T-helper 2 cell treated with Interferon-gamma antibody and Interleukin-4, amounts not matched to agents 100 ng/mL and 5 ng/mL, for 36 hours (primary cell): ENCODE results near the gene C15orf39. TPM values are rescaled to one million over a fixed set of nuclear protein-coding genes. Genes with fewer than 3 reads are reported as not detected.

Experiments used
- intact Hi-C: fragments of 100-400 bp; cut with micrococcal nuclease; formaldehyde crosslinking; loops from one replicate; pipeline ENCODE4 v1.15.1; 2023
- total RNA-seq: library from RNA; stranded (reverse); gene quantifications from 2 replicates; pipeline ENCODE4 v1.2.3, GENCODE V29; 2022

Gene C15orf39
- total RNA-seq, 1 donor from 2014 or later = 117 TPM

- intact Hi-C loops = no loop called here
Measured at GRCh38 chr15:75195766-75196241, 5.9 kb upstream of the C15orf39 start.

- intact Hi-C loops = no loop called here
Measured at GRCh38 chr15:75197062-75197630, 4.5 kb upstream of the C15orf39 start.

GRCh38 chr15:75198560-75199356 lies 2.9 kb upstream of the C15orf39 start:
- intact Hi-C loops = no loop called here

GRCh38 chr15:75199357-75199940 lies 2.2 kb upstream of the C15orf39 start:
- intact Hi-C loops = no loop called here

GRCh38 chr15:75200391-75200764 lies 1.3 kb upstream of the C15orf39 start:
- intact Hi-C loops = loop anchor here (2.0 to 5.0 kb wide), 3 partner anchors 243 to 418 kb away; partner anchors contain the start of genes CSK, RPP25 and SIN3A

GRCh38 chr15:75200765-75201615 lies 692 bp upstream of the C15orf39 start:
- intact Hi-C loops = loop anchor here (2.0 to 5.0 kb wide), 3 partner anchors 244 to 419 kb away; partner anchors contain the start of genes CSK, RPP25 and SIN3A

GRCh38 chr15:75202251-75203016 lies 752 bp downstream of the C15orf39 start:
- intact Hi-C loops = loop anchor here (1.0 to 5.0 kb wide), 6 partner anchors 71 to 420 kb away; partner anchors contain the start of genes CSK and RPP25

GRCh38 chr15:75203017-75203907 lies 1.6 kb downstream of the C15orf39 start:
- intact Hi-C loops = loop anchor here (5.0 kb wide), 2 partner anchors 246 to 421 kb away; partner anchors contain the start of genes CSK and RPP25

- intact Hi-C loops = loop anchor here (1.0 to 5.0 kb wide), 3 partner anchors 175 to 422 kb away; partner anchors contain the start of genes CSK and RPP25
Measured at GRCh38 chr15:75203908-75204263, 2.2 kb downstream of the C15orf39 start.

- intact Hi-C loops = loop anchor here (1.0 to 5.0 kb wide), 3 partner anchors 175 to 422 kb away; partner anchors contain the start of genes CSK and RPP25
Measured at GRCh38 chr15:75204340-75205063, 2.8 kb downstream of the C15orf39 start.

- intact Hi-C loops = no loop called here
Measured at GRCh38 chr15:75205064-75205395, 3.3 kb downstream of the C15orf39 start.

GRCh38 chr15:75206006-75206405 lies 4.3 kb downstream of the C15orf39 start:
- intact Hi-C loops = no loop called here

- intact Hi-C loops = no loop called here
Measured at GRCh38 chr15:75206803-75207617, 5.3 kb downstream of the C15orf39 start.

- intact Hi-C loops = no loop called here
Measured at GRCh38 chr15:75207618-75208500, 6.2 kb downstream of the C15orf39 start.

GRCh38 chr15:75208501-75209288 lies 7.0 kb downstream of the C15orf39 start:
- intact Hi-C loops = no loop called here

GRCh38 chr15:75209289-75209676 lies 7.6 kb downstream of the C15orf39 start:
- intact Hi-C loops = no loop called here
